Osteoblast (primary cell): ENCODE measurements around the gene MREG. TPM values are rescaled to one million over a fixed set of nuclear protein-coding genes. Genes with fewer than 3 reads are reported as not detected.
A peak's percentile ranks its signal among the peaks of the same experiment; 100 is the strongest.

Experiments used
- DNase-seq: peaks from one replicate; pipeline ENCODE4 v3.0.0; 2011; ENCODE audit warnings: low spot score, mixed read lengths; ENCODE audit not compliant: insufficient read length; ENCODE audit errors: missing footprints
- H2AFZ ChIP-seq: 2 replicates; pipeline ENCODE4 v1.6.0; 2011; ENCODE audit warnings: mild to moderate bottlenecking, low read length
- H3K27ac ChIP-seq: 2 replicates; pipeline ENCODE4 v1.5.1; 2011; ENCODE audit warnings: mild to moderate bottlenecking, low read depth, low read length, moderate library complexity
- H3K27me3 ChIP-seq: 2 replicates; pipeline ENCODE4 v1.6.0; 2012; ENCODE audit warnings: mild to moderate bottlenecking, control low read depth, inconsistent platforms, low read length, moderate library complexity; ENCODE audit not compliant: insufficient read depth
- H3K36me3 ChIP-seq: 2 replicates; pipeline ENCODE4 v1.5.1; 2011; ENCODE audit warnings: mild to moderate bottlenecking, low read length, control low read depth, moderate library complexity; ENCODE audit not compliant: insufficient read depth
- H3K4me1 ChIP-seq: 2 replicates; pipeline ENCODE4 v1.5.1; 2011; ENCODE audit warnings: mild to moderate bottlenecking, low read length, control low read depth, moderate library complexity; ENCODE audit not compliant: insufficient read depth
- H3K4me2 ChIP-seq: 2 replicates; pipeline ENCODE4 v1.6.0; 2011; ENCODE audit warnings: mild to moderate bottlenecking, low read length; ENCODE audit not compliant: insufficient read depth
- H3K4me3 ChIP-seq: fragments of 200-600 bp; sonication (generic); 3 replicates; pipeline ENCODE4 v1.5.1; 2012; ENCODE audit warnings: mild to moderate bottlenecking, low read length, inconsistent platforms; ENCODE audit not compliant: insufficient read depth
- H3K79me2 ChIP-seq: 2 replicates; pipeline ENCODE4 v1.6.0; 2012; ENCODE audit warnings: mild to moderate bottlenecking, low read length, control low read depth, inconsistent platforms; ENCODE audit not compliant: insufficient read depth
- H3K9me3 ChIP-seq: 2 replicates; pipeline ENCODE4 v1.5.1; 2011; ENCODE audit warnings: low read depth, low read length, control low read depth
- H4K20me1 ChIP-seq: 2 replicates; pipeline ENCODE4 v1.6.0; 2012; ENCODE audit warnings: mild to moderate bottlenecking, low read length, control low read depth; ENCODE audit not compliant: insufficient read depth
- total RNA-seq: library from RNA; depleted of rRNA; stranded (reverse); fragments of >200 nt; gene quantifications from 2 replicates; pipeline ENCODE4 v1.2.3, GENCODE V29; 2012
- TF ChIP-seq, protein P1 (sequence below): IDR thresholded peaks from 2 replicates; pipeline ENCODE4 v1.5.1; 2011; ENCODE audit warnings: mild to moderate bottlenecking, low read depth, low read length, moderate library complexity; ENCODE audit errors: extremely low read depth

The MREG gene
- total RNA-seq, 1 donor: 1.1 TPM

GRCh38 chr2:216023055-216023648 lies 9.8 kb upstream of the MREG start:
- H3K27ac ChIP-seq: no peak overlapping the region
- H3K4me2 ChIP-seq: no peak overlapping the region
- no peaks in the 10 kb centered on the region for H3K36me3 ChIP-seq
- no peaks in the 10 kb centered on the region for H3K27me3 ChIP-seq
- H2AFZ ChIP-seq: no peak overlapping the region
- no peaks in the 10 kb centered on the region for H3K9me3 ChIP-seq
- no peaks in the 10 kb centered on the region for H3K79me2 ChIP-seq
- no peaks in the 10 kb centered on the region for H4K20me1 ChIP-seq
- H3K4me1 ChIP-seq: no peaks in the 10 kb centered on the region
- peak; percentile 89 for DNase-seq
- TF ChIP-seq, protein P1, sequence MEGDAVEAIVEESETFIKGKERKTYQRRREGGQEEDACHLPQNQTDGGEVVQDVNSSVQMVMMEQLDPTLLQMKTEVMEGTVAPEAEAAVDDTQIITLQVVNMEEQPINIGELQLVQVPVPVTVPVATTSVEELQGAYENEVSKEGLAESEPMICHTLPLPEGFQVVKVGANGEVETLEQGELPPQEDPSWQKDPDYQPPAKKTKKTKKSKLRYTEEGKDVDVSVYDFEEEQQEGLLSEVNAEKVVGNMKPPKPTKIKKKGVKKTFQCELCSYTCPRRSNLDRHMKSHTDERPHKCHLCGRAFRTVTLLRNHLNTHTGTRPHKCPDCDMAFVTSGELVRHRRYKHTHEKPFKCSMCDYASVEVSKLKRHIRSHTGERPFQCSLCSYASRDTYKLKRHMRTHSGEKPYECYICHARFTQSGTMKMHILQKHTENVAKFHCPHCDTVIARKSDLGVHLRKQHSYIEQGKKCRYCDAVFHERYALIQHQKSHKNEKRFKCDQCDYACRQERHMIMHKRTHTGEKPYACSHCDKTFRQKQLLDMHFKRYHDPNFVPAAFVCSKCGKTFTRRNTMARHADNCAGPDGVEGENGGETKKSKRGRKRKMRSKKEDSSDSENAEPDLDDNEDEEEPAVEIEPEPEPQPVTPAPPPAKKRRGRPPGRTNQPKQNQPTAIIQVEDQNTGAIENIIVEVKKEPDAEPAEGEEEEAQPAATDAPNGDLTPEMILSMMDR: peak; percentile 77
- H3K4me3 ChIP-seq: no peak overlapping the region

DNA sequence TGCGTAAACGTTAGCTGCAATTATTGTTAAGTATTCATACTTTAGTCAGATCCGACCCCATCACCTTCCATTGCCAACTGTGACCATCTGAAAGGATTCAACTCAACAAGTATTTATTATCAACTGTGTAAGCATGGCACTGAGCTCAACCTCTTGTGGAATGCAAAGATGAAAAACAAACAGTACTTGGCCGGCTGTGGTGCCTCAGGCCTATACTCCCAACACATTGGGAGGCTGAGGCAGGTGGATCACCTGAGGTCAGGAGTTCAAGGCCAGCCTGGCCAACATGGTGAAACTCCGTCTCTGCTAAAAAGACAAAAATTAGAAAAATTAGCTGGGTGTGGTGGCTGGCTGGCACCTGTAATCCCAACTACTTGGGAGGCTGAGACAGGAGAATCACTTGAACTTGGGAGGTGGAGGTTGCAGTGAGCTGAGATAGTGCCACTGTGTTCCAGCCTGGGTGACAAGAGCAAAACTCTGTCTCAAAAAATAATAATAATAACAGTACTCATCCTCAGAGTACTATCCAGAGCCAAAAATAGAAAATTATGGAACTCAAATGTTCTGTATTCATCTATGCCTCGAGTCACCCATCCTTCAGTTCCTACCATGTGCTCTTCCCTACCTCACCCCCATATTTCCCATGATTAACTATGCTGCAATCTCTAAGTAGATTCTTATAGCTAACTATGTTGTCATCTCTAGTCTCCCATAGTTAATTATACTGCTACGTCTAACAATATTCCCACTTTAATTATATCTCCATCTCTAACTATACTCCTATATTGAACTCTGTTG lies 8.6 kb upstream of the MREG start:
- TF ChIP-seq, protein P1: no peak
- no peak overlapping the region for H3K27ac ChIP-seq
- no peaks in the 10 kb centered on the region for H3K27me3 ChIP-seq
- H3K4me1 ChIP-seq: no peaks in the 10 kb centered on the region
- no peak for DNase-seq
- no peaks in the 10 kb centered on the region for H4K20me1 ChIP-seq
- H3K9me3 ChIP-seq: no peaks in the 10 kb centered on the region
- H3K36me3 ChIP-seq: no peaks in the 10 kb centered on the region
- H2AFZ ChIP-seq: no peak overlapping the region
- H3K4me3 ChIP-seq: no peak overlapping the region
- no peak overlapping the region for H3K4me2 ChIP-seq
- H3K79me2 ChIP-seq: no peaks in the 10 kb centered on the region

- Histone ChIP-seq H4K20me1 (no peaks in the 10 kb centered on the region), H3K27ac (no peak overlapping the region), H3K4me1 (peaks cover 4% of the 10 kb centered on the region), H3K79me2 (no peaks in the 10 kb centered on the region), H2AFZ (no peak overlapping the region), H3K36me3 (no peaks in the 10 kb centered on the region), H3K4me2 (no peak overlapping the region), H3K27me3 (no peaks in the 10 kb centered on the region), H3K4me3 (no peak overlapping the region), H3K9me3 (no peaks in the 10 kb centered on the region)
- no peak for DNase-seq
- TF ChIP-seq, protein P1: no peak
Measured at GRCh38 chr2:216018709-216019108, 5.4 kb upstream of the MREG start.

DNA sequence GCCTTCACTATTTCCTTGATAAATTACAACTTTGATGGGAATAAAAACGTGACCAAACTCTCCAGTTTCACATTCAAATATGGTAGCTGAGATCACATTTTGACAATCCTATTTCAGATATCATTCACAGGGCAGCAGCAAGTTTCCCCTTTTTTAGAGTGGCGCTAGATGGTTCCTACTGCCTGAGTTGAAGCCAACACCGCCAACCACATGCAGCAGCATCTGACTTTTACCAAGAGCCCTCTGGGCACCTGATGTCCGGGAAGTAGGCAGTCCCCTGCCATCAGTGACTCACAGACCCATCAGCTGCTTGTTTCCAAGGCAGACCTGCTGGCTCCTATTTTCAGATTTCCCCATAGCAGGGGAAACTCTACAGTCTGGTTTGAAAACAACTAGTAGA lies 4.0 kb upstream of the MREG start:
- Histone ChIP-seq H4K20me1 (no peaks in the 10 kb centered on the region), H3K79me2 (no peaks in the 10 kb centered on the region), H3K4me3 (no peak overlapping the region), H3K9me3 (no peaks in the 10 kb centered on the region), H3K27me3 (no peaks in the 10 kb centered on the region), H3K36me3 (no peaks in the 10 kb centered on the region), H3K4me1 (peaks cover 10% of the 10 kb centered on the region), H2AFZ (no peak overlapping the region), H3K27ac (no peak overlapping the region), H3K4me2 (no peak overlapping the region)
- TF ChIP-seq, protein P1: no peak
- DNase-seq: peak; percentile 39
